Measurements from ENCODE around the gene AGBL5.

DNA sequence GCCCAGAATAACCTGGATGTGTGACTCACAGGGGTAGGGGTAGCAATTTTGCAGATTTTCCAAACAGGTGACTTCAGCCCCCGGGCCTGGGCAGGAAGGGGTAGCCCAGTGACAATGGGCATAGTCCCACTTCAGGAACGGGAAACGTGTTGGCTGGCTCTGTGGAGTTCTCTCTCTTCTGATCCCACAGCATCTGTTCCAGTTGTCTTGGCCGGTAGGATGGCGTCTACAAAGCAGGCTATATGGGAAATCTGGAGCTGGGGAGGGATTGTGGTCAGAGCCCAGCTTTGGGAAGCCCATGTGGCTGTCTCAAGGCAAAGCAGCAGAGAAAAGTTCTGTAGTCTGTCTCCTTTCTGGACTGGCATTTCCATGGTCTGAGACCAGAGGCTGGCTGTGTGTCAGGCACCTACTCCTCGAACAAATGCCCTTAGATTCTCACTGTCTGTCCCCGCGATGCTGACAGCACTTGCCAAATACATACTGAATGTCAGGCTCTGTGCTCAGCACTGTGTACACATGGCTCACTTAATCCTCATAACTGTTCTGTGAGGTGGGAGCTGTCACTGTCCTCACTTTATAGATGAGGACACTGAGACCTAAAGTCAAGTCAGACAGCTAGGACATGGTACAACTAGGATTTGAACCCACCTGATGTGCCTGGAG is 36.6 kb upstream of the AGBL5 start:
- no peak for TF ChIP-seq EZH2 (IDR thresholded peaks at IDR 0.05)
- no peak for TF ChIP-seq POLR2AphosphoS5 (IDR thresholded peaks at IDR 0.05; ENCODE audit: borderline replicate concordance, low read depth, low read length)
- no peak for TF ChIP-seq FOXP2 (optimal IDR thresholded peaks at IDR 0.05; ENCODE audit: control extremely low read depth, extremely low read length, insufficient read depth)

Measured in SK-N-MC (cell line).